ENCODE measurements around the gene HTR4. TPM values are rescaled to one million over a fixed set of nuclear protein-coding genes. Genes with fewer than 3 reads are reported as not detected.

HTR4 gene, protein sequence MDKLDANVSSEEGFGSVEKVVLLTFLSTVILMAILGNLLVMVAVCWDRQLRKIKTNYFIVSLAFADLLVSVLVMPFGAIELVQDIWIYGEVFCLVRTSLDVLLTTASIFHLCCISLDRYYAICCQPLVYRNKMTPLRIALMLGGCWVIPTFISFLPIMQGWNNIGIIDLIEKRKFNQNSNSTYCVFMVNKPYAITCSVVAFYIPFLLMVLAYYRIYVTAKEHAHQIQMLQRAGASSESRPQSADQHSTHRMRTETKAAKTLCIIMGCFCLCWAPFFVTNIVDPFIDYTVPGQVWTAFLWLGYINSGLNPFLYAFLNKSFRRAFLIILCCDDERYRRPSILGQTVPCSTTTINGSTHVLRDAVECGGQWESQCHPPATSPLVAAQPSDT
- not detected in 2 replicates for polyA plus RNA-seq (2011; rRNA removed)
- not detected in 2 replicates for polyA minus RNA-seq (2011; rRNA and poly(A)+ RNA removed)

DNA sequence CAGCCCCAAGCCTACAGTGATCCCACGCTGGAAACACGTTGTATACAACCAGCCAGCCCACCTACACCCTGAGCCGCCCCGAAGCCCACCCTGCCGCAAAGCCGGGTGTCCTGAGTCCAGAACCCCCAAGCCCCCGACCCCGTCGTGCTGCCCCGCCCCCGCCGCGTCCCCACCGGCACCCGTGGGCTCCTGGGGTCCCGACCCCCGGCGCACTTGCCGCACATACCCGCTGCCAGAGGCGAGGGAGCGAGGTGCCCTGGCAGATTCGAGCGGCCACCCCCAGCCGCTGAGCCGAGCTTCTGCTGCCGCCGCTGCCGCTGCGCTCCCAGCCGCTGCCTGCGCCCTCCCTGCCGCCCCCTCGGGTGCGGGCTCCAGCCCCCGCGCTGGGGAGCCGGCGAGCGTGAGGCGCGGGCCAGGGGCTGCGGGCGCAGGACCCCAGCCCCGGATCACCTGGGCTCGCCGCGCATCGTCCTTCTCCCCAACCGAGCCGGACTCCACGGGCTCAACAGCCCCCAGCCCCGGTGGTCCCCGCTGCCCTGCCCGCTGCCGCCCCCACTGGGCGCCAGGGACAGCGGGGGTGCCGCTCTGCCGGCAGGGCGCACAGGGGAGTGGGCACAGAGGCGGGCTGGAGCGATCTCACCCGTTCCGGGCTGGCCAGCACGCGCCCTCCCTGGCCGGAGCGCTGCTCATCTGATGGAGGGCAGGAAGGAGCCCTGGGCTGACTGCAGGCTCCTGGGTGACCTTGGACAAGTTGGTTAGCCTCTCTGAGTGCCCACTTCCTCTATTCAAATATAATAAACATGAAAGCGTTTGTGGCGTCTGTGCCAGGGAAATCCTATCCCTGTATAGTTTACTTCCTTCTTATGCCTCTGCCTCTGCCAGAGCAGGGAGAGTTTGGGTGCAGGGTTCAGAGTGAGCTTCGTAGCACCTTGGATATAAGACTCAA, at the start of gene HTR4:
Gene HTR4 (minus strand): TSS at position 692 of the 946 bp plus-strand sequence. CDS start 17,513 bp downstream, outside the sequence.
- no peak within 1 kb of the TSS for H3K4me3 ChIP-seq (ENCODE audit: low read depth, low read length)
- ChIA-PET POLR2A (no interaction called here), CTCF (no interaction called here)

DNA sequence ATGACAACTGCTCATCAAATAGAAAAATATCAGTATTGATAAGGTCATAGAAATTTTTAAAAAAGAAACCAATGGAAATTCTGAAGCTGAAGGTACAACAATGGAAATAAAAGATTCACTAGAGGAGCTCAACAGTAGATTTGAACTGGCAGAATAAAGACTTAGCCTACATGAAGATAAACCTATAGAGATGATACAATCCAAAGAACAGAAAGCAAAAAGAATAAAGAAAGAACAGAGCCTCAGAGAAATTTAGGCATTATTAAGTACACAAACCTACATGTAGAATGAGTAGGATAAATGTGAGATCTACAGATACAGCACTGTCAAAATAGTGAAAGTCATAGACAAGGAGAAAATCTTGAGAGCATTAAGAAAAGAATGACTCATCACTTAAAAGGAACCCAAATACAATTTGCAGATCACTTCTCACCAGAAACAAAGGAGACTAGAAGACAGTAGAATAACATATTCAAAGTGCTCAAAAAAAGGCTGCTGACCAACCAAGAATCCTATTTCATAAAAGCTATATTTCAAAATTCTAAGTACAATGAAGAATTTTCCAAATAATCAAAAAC, 47.8 kb upstream of the HTR4 start:
- DNase-seq (ENCODE audit: low read depth), result no peak
- TF ChIP-seq, protein P1, sequence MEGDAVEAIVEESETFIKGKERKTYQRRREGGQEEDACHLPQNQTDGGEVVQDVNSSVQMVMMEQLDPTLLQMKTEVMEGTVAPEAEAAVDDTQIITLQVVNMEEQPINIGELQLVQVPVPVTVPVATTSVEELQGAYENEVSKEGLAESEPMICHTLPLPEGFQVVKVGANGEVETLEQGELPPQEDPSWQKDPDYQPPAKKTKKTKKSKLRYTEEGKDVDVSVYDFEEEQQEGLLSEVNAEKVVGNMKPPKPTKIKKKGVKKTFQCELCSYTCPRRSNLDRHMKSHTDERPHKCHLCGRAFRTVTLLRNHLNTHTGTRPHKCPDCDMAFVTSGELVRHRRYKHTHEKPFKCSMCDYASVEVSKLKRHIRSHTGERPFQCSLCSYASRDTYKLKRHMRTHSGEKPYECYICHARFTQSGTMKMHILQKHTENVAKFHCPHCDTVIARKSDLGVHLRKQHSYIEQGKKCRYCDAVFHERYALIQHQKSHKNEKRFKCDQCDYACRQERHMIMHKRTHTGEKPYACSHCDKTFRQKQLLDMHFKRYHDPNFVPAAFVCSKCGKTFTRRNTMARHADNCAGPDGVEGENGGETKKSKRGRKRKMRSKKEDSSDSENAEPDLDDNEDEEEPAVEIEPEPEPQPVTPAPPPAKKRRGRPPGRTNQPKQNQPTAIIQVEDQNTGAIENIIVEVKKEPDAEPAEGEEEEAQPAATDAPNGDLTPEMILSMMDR (IDR thresholded peaks at IDR 0.05; ENCODE audit: insufficient read depth, low read depth, low read length), result no peak
- no peak overlapping the region for H3K4me3 ChIP-seq (ENCODE audit: low read depth, low read length)
- H3K36me3 ChIP-seq (ENCODE audit: control insufficient read depth, insufficient read depth, low read length), result no peaks in the 10 kb centered on the region
- no peaks in the 10 kb centered on the region for H3K27me3 ChIP-seq (ENCODE audit: control insufficient read depth, insufficient read depth, low read length)
- ChIA-PET POLR2A (no interaction called here), CTCF (interaction anchor here (2.4 kb wide), 1 partner anchor 28 kb away, joined by 13 read pairs; no protein-coding TSS in a partner anchor)

More for the DNA sequence above, at the start of gene HTR4:
- DNase-seq (ENCODE audit: low read depth), result no peak
- Histone ChIP-seq H3K36me3 (ENCODE audit: control insufficient read depth, insufficient read depth, low read length) (no peaks in the 10 kb centered on the region), H3K27me3 (ENCODE audit: control insufficient read depth, insufficient read depth, low read length) (peaks cover 9% of the 10 kb centered on the region)
- TF ChIP-seq, protein P1 (IDR thresholded peaks at IDR 0.05; ENCODE audit: insufficient read depth, low read depth, low read length), result no peak

DNA sequence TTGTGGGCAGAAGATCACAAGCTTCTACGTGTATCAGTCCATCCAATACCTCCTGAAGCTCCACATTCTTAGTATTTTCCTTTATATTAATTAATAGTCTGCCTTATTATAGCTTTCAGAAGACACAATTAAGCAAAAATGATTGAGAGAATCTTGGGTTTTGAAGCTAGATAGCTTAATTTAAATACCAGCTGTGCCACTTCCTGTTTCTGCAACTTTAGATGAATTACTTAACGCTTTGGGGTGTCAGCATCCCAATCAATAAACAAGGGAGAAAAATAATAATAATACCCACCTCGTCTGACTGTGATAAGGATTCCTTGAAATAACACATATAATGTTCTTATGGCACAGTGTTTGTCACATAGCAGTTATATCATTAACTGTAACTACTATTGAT, 44.7 kb upstream of the HTR4 start:
- H3K27me3 ChIP-seq (ENCODE audit: control insufficient read depth, insufficient read depth, low read length), result no peaks in the 10 kb centered on the region
- CTCF ChIA-PET, result no interaction called here
- DNase-seq (ENCODE audit: low read depth), result no peak
- no peak overlapping the region for H3K4me3 ChIP-seq (ENCODE audit: low read depth, low read length)
- POLR2A ChIA-PET, result no interaction called here
- TF ChIP-seq, protein P1 (IDR thresholded peaks at IDR 0.05; ENCODE audit: insufficient read depth, low read depth, low read length), result no peak
- H3K36me3 ChIP-seq (ENCODE audit: control insufficient read depth, insufficient read depth, low read length), result no peaks in the 10 kb centered on the region

DNA sequence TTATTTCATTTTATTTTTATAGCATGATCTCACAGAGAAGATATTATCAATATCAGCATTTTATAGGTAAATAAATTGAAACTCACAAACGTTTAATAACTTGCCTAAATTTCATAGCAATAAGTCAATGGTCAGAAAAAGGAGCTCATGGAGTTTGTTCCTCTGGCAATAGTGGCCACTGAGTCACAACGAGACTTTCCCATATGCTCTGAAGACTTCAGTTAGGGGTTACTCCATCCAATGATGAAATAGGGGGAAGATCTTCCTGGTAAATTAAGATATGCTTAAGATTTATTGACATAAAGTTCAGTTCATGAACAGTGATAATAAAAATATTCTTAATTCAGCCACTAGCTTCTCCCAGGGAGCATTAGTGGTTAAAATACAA, 43.5 kb upstream of the HTR4 start:
- TF ChIP-seq, protein P1 (IDR thresholded peaks at IDR 0.05; ENCODE audit: insufficient read depth, low read depth, low read length), result no peak

More for the DNA sequence above, 43.5 kb upstream of the HTR4 start:
- no peaks in the 10 kb centered on the region for H3K27me3 ChIP-seq (ENCODE audit: control insufficient read depth, insufficient read depth, low read length)
- no peak overlapping the region for H3K4me3 ChIP-seq (ENCODE audit: low read depth, low read length)
- DNase-seq (ENCODE audit: low read depth), result no peak
- ChIA-PET CTCF (interaction anchor here (1.3 to 1.6 kb wide), 2 partner anchors 11 to 33 kb away, joined by 4 read pairs; no protein-coding TSS in a partner anchor), POLR2A (no interaction called here)
- H3K36me3 ChIP-seq (ENCODE audit: control insufficient read depth, insufficient read depth, low read length), result no peaks in the 10 kb centered on the region

Measured in BJ (cell line).